SK-N-SH (cell line): ENCODE results near the gene RBM41. TPM values are rescaled to one million over a fixed set of nuclear protein-coding genes. Genes with fewer than 3 reads are reported as not detected.

ENCODE experiments used
- polyA plus RNA-seq, 3 experiments: library from polyadenylated mRNA; depleted of rRNA; stranded (reverse); fragments of >200 nt; gene quantifications; 2 replicates each; pipeline ENCODE4 v1.2.3, GENCODE V29; 2012

The RBM41 gene
- polyA plus RNA-seq, 1 of the 3 experiments (the other 2 are of a cell fraction), result 4.2 TPM

Other genes starting within 250 kb of the RBM41 start
- gene RIPPLY1, start 215.5 kb downstream of the RBM41 start, polyA plus RNA-seq (2012; rRNA removed), result 0.08 TPM in 1 of 2 replicates, not detected in the other
- 0.36 TPM in 2 replicates for gene CLDN2, start 198.4 kb downstream of the RBM41 start, polyA plus RNA-seq (2012; rRNA removed)
- gene MORC4, start 118.6 kb downstream of the RBM41 start, polyA plus RNA-seq (2012; rRNA removed), result 12.5 and 13.7 TPM in 2 replicates
- 3.2 and 3.3 TPM in 2 replicates for gene NUP62CL, start 87.6 kb upstream of the RBM41 start, polyA plus RNA-seq (2012; rRNA removed)
- not detected in 2 replicates for gene DNAAF6, start 87.8 kb upstream of the RBM41 start, polyA plus RNA-seq (2012; rRNA removed)